ENCODE measurements around the gene C19orf12.
A peak's percentile ranks its signal among the peaks of the same experiment; 100 is the strongest.

Gene C19orf12

DNA sequence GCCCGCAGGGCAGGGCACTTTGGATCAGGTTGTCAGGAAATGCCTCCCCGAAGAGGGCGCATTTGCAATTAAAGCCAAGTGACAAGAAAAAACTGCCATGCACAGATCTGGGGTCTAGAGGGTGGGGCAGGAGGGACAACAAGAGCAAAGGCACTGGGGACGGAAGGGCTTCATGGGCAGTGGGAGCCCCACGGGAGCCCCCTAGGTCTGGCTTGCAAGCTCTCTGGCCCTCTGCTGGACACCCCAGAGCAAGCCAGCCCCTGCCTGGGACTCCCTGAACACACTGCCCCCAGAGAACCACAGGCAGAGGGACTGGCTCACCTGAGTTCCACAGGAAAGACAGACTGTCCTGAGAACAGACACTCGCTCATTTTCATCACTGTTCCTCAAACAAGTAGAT, 30.2 kb upstream of the C19orf12 start:
- H3K4me3 Mint-ChIP-seq, result no peak overlapping the region
- H3K36me3 Mint-ChIP-seq, result no peaks in the 10 kb centered on the region
- H3K27ac Mint-ChIP-seq, result no peak overlapping the region
- H3K4me1 Mint-ChIP-seq, result no peaks in the 10 kb centered on the region
- ATAC-seq (peak; percentile 44), DNase-seq (ENCODE audit: low spot score in 2 of 2) (no peak)
- H3K9me3 Mint-ChIP-seq, result no peaks in the 10 kb centered on the region

DNA sequence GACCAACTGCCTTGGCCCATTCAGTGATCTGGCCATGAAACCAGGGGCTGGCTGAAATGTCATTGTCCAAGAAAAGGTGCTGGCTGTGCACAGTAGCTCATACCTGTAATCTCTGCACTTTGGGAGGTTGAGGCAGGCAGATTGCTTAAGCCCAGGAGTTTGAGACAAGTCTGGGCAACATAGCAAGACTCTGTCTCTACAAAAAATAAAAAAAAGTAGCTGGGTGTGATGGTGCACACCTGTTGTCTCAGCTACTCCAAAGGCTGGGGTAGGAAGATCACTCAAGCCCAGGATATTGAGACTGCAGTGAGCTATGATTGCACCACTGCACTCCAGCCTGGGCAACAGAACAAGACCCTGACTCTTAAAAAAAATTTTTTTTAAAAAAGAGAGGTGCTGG, 28.6 kb upstream of the C19orf12 start:
- Mint-ChIP-seq H3K36me3 (no peaks in the 10 kb centered on the region), H3K4me3 (no peak overlapping the region), H3K27ac (no peak overlapping the region), H3K9me3 (no peaks in the 10 kb centered on the region), H3K4me1 (no peaks in the 10 kb centered on the region)
- ATAC-seq (no peak), DNase-seq (ENCODE audit: low spot score in 2 of 2) (no peak)

DNA sequence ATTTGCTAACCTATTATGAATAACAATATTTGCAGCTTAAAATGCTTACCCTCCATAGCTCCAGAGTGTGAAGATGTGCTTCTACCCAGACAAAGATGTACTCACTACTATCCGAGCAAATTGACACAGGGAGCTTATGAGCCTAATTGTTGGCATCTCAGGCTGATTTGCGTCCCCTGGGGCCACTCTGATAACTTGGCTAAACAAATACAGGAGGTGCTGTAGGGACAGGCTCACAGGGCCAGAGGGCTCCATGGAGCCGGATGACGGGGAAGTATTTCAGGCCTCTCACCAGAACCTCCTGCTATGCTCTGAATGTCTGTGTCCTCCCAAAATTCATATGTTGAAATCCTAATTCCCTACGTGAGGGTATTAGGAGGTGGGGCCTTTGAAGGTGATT, 26.7 kb upstream of the C19orf12 start:
- Mint-ChIP-seq H3K4me1 (no peaks in the 10 kb centered on the region), H3K4me3 (no peak overlapping the region), H3K36me3 (no peaks in the 10 kb centered on the region), H3K9me3 (no peaks in the 10 kb centered on the region), H3K27ac (no peak overlapping the region)
- ATAC-seq (no peak), DNase-seq (ENCODE audit: low spot score in 2 of 2) (no peak)

DNA sequence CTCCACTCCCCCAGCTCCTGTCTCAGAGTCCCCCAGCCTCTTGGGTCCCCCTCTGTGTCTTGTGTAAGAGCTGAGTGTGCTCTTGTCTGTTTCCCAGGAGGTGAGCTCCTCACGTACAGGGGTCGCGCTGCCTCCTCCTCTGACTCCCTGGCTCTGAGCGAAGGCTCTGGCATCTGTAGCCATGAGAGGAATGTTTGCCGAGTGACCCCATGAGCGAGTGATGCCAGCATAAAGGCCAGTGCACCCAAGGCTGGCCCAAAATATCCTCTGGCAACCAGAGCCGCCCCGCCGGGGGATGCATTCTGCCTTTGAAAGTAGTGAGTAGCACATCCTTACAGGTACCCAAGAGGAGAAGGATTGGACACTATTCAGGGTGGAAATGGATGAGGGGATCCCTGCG, 26.2 kb upstream of the C19orf12 start:
- no peaks in the 10 kb centered on the region for H3K9me3 Mint-ChIP-seq
- H3K4me1 Mint-ChIP-seq, result no peaks in the 10 kb centered on the region
- H3K36me3 Mint-ChIP-seq, result no peaks in the 10 kb centered on the region
- DNase-seq (ENCODE audit: low spot score in 2 of 2), result no peak
- no peak for ATAC-seq
- no peak overlapping the region for H3K27ac Mint-ChIP-seq
- no peak overlapping the region for H3K4me3 Mint-ChIP-seq

DNA sequence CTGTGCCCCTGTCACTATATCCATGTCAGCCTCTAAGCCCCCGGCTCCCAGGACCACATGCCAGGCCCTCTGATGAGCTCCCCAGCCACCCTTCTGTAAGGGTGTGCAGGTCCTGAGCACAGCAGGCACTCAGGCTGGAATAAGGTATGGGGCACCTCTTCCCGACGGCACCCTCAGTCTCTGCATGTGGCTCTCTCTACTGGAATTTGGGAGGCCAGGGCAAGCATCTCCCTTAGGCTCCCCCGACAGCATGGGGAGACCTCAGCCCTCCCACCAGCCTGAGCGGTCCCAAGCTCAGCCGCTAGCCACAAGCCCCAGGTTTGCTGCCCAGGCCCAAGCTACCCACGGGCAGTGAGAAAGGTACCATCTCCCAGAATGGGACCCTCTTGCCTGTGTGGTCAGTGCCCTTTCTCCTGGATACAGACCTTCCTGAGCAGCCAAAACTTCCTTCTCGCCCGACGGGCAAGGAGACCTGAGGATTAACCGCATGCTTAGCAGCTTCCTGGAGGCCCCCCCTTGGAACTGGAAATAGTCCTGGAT, 22.5 kb upstream of the C19orf12 start:
- no peak for ATAC-seq
- Mint-ChIP-seq H3K36me3 (no peaks in the 10 kb centered on the region), H3K27ac (no peak overlapping the region), H3K4me3 (no peak overlapping the region), H3K4me1 (no peaks in the 10 kb centered on the region), H3K9me3 (no peaks in the 10 kb centered on the region)
- DNase-seq (ENCODE audit: low spot score in 2 of 2), result no peak

DNA sequence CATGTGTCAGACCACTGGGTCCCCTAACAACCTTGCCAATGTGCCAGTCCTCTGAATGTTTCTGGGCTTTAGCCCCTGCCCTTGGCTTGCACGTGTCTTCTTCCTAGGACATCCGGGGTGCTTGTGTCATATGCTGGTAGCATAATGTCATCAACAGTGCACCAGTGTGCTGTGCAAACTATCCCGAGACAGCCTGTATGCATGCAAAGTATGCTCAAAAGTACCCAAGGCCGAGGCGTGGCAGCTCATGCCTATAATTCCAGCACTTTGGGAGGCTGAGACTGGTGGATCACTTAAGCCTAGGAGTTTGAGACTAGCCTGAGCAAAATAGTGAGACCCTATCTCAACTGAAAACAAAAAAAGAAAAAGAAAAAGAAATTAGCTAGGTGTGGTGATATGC, 20.8 kb upstream of the C19orf12 start:
- no peaks in the 10 kb centered on the region for H3K4me1 Mint-ChIP-seq
- H3K36me3 Mint-ChIP-seq, result no peaks in the 10 kb centered on the region
- H3K27ac Mint-ChIP-seq, result no peak overlapping the region
- H3K9me3 Mint-ChIP-seq, result no peaks in the 10 kb centered on the region
- ATAC-seq, result no peak
- DNase-seq (ENCODE audit: low spot score in 2 of 2), result no peak
- H3K4me3 Mint-ChIP-seq, result no peak overlapping the region

DNA sequence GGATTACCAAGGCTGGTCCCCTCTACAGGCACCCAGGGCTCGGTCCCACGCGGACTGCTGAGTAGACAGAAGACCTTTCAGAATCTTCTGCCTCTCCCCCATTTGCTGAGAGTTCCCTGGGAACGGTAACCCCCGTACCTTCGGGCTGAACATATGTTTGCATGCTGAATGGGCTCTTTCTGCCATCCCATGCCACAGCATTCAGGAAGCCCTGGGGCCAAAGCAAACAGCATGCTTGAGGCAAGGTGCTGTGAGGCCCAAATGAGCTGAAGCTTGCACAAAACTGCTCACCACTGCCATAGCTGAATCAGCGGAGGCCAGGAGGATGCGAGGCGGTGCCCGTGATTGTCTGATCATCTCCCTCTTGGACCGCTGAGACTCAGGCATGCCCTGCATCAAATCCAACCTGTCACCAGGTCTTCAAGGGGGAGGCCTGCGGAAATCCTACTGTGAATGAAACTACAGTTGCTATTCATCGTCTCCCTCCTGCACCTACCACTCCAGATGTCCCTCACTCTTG, 16.3 kb upstream of the C19orf12 start:
- DNase-seq (ENCODE audit: low spot score in 2 of 2), result no peak
- H3K36me3 Mint-ChIP-seq, result no peaks in the 10 kb centered on the region
- no peaks in the 10 kb centered on the region for H3K4me1 Mint-ChIP-seq
- H3K9me3 Mint-ChIP-seq, result no peaks in the 10 kb centered on the region
- no peak overlapping the region for H3K27ac Mint-ChIP-seq
- no peak overlapping the region for H3K4me3 Mint-ChIP-seq
- ATAC-seq, result no peak

DNA sequence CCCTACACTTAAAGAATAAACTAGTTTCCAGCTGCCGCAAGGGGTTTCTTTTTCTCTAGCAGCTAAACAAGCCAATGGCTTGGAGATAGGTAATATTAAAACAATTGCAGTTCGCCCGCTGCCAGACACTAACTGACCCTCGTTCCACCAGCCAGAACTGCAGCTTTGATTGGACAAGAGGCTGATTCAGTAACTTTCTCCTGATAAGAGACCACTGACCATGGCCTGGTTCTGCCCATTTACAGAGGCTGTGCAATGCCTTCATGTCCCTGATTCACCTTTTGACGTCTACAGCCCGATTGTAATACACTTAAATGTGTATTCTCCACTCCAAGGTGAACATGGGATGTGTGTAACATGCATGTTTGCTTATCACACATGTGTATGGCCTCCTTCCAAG, 12.8 kb upstream of the C19orf12 start:
- no peak for ATAC-seq
- no peak overlapping the region for H3K4me3 Mint-ChIP-seq
- H3K4me1 Mint-ChIP-seq, result peaks cover 6% of the 10 kb centered on the region
- no peak for DNase-seq (ENCODE audit: low spot score in 2 of 2)
- no peak overlapping the region for H3K27ac Mint-ChIP-seq
- H3K36me3 Mint-ChIP-seq, result no peaks in the 10 kb centered on the region
- no peaks in the 10 kb centered on the region for H3K9me3 Mint-ChIP-seq

DNA sequence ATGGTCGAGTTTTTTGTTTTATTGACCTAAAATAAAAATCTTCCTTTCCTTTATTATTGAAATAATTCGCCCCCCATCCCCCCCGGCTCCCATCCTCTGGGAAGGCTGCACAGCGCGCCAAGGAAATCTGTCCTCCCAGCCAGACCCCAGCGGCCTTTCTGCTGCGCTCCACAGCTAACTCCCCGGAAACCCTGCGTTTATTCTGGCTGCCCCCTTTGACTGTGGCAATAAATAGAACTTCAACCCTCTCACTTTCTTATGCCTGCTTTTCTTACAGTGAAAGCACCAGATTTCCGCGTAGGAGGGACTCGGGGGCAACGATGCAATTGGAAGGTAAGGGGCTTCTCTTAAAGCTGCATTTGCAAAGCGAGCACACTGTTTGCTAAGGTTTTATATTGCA, 9.7 kb upstream of the C19orf12 start:
- no peak overlapping the region for H3K27ac Mint-ChIP-seq
- no peaks in the 10 kb centered on the region for H3K36me3 Mint-ChIP-seq
- DNase-seq (ENCODE audit: low spot score in 2 of 2), result no peak
- H3K9me3 Mint-ChIP-seq, result no peaks in the 10 kb centered on the region
- peaks cover 6% of the 10 kb centered on the region for H3K4me1 Mint-ChIP-seq
- H3K4me3 Mint-ChIP-seq, result peak overlapping the region; percentile 29
- no peak for ATAC-seq

DNA sequence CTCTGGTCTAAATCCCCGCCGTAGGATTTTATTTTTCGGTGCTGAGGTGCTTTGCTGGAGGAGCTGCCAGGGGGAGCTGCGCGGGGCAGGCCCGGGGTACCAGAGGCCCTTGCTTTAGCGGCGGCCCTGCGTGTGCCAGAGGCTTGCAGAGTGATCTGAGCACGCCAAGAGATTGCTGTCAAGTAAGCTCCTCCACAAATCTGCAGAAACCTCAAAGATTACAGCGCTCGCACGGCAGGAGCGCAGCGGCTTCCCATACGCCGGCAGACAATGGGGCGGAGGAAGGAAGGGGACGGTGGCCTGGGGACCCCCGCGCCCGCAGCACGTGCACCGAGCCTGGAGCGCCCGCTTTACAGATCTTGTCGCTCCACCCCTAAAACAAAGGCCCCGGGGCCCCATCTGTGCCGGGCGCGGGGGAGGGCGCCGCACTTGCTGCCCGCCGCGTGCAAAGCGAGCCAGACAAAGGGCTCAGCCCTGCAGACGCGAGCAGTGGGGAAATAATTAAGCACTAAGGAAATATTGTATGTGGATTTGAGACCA, 9.1 kb upstream of the C19orf12 start:
- H3K4me3 Mint-ChIP-seq, result peak overlapping the region; percentile 29
- no peaks in the 10 kb centered on the region for H3K9me3 Mint-ChIP-seq
- ATAC-seq (peak; percentile 57), DNase-seq (ENCODE audit: low spot score in 2 of 2) (no peak)
- H3K36me3 Mint-ChIP-seq, result no peaks in the 10 kb centered on the region
- no peak overlapping the region for H3K27ac Mint-ChIP-seq
- peaks cover 6% of the 10 kb centered on the region for H3K4me1 Mint-ChIP-seq

DNA sequence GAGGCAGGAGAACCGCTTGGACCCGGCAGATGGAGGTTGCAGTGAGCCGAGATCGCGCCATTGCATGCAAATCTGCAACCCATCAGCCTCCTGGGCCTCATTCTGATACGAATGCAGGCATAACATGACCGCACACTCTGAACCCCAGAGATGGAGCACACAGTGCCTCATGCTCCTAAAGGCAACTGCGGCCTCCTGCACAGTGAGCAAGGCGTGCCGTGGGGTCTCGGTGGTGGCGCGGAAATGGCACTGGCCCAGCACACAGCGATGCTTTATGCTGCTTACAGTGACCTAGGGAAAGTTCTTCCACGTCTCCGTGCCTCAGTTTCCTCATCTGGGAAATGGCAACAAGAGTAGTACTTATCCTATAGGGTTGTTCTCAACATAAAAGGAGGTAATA, 2.0 kb upstream of the C19orf12 start:
- DNase-seq (ENCODE audit: low spot score in 2 of 2) (no peak), ATAC-seq (no peak)

DNA sequence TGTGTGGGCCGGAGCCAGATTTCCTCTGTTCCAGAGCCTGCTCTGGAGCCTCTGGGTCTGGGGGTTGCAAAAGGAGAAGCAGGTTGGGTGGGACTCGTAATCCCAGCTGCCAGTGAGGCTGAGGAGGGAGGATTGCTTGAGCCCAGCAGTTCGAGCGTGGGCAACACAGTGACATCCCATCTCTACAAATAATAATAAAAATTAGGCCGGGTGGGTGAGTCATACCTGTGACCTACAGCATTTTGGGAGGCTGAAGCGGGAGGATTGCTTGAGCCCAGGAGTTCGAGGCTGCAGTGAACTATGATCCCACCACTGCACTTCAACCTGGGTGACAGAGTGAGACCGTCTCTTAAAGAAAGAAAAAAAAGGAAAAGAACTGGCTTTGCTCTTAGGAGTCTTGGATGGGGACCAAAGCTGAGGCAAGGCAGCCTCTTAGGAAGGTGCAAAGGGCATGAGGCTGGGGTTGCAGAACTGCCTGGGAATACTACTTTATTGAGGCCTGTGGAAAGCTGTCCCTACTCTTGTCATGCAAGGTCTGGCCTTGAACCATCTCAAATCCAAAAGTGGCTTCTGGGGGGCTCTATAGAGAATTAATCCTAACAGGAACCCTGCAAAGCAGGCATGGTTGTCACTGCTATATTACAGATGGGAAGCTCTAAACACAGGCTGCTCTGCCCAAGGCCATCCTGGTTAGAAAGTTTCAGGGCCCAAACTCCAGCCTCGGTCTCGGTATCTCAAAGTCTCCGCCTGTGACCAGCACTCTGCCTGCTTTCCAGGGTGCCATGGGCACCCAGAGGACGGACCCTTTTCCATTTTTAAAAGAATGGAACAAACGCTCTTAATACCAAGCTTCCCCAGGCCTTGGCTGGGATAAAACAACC, 880 bp upstream of the C19orf12 start:
- Mint-ChIP-seq H3K9me3 (no peaks in the 10 kb centered on the region), H3K4me3 (peak overlapping the region; percentile 83), H3K4me1 (peaks cover 53% of the 10 kb centered on the region), H3K36me3 (peaks cover 19% of the 10 kb centered on the region), H3K27ac (peak overlapping the region; percentile 95)
- DNase-seq (ENCODE audit: low spot score in 2 of 2) (peak in 1 of 2 donors; percentile 57), ATAC-seq (peak; percentile 3)

More for the DNA sequence above, 2.0 kb upstream of the C19orf12 start:
- no peaks in the 10 kb centered on the region for H3K9me3 Mint-ChIP-seq
- H3K36me3 Mint-ChIP-seq, result peaks cover 18% of the 10 kb centered on the region
- peaks cover 44% of the 10 kb centered on the region for H3K4me1 Mint-ChIP-seq
- H3K27ac Mint-ChIP-seq, result no peak overlapping the region
- no peak overlapping the region for H3K4me3 Mint-ChIP-seq

DNA sequence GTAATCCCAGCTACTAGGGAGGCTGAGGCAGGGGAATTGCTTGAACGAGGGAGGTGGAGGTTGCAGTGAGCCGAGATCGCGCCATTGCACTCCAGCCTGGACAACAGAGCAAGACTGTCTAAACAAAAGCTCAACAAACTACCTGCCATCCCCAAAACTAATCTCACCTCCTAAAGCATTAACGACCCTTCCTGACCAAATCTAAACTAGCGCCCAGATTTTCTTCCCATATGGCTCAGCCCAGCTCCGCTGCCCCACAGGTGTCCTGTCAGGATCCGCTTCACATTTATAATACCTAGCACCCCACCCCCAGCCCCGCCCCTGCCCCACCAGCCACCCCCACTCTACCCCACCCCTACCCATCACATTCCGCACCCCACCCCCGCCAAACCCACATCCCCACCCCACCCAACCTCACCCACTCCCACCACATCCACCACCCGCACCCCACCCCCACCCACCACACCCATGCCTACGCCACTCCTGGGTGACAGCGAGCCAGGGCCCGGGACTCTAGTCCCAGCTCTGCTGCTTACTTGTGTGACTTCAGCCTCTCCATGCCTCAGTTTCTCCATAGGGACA, 599 bp downstream of the C19orf12 start:
- Mint-ChIP-seq H3K4me1 (peaks cover 63% of the 10 kb centered on the region), H3K4me3 (peak overlapping the region; percentile 83), H3K9me3 (no peaks in the 10 kb centered on the region), H3K36me3 (peaks cover 34% of the 10 kb centered on the region), H3K27ac (peak overlapping the region; percentile 95)
- ATAC-seq (peak; percentile 52), DNase-seq (ENCODE audit: low spot score in 2 of 2) (peak in 1 of 2 donors; percentile 59)

DNA sequence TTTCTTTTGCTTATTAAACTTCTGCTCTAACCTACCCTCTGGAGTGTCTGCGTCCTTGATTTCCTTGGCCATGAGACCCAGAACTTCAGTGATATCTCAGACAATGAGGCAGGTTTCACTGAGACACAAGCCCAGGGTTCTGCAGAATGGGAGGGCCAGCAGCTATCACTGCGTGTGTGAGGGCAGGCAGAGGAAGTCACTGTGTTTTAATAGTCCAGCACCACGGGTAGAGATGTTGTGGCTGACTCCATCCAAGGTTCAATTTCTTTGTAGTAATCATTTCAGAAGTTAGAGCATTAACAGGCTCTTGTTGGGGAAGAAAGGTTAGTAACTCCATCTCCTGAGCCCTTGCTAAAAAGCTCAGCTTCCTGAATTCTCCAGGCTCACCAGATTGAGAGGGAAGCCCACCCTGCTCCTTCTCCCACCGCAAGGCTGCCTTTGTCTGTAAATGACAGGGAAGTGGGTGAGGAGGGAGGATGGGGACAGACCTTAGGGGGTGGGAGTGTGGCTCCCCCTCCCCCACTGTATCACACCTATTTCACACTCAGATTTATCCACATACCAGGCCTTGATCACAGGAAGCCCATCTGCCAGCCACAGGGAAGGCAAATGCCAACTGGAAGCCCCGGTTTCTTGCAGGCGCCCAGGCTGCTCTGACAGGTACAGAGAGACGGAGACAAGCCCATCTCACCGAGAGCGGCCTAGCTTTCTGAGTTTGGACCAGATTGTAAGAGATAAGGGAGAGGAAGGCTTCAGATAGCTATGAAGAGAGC, 2.1 kb downstream of the C19orf12 start:
- H3K4me1 Mint-ChIP-seq, result peaks cover 72% of the 10 kb centered on the region
- no peak for DNase-seq (ENCODE audit: low spot score in 2 of 2)
- H3K27ac Mint-ChIP-seq, result peak overlapping the region; percentile 95
- ATAC-seq, result peak; percentile 9
- peaks cover 40% of the 10 kb centered on the region for H3K36me3 Mint-ChIP-seq
- peak overlapping the region; percentile 83 for H3K4me3 Mint-ChIP-seq
- H3K9me3 Mint-ChIP-seq, result no peaks in the 10 kb centered on the region

DNA sequence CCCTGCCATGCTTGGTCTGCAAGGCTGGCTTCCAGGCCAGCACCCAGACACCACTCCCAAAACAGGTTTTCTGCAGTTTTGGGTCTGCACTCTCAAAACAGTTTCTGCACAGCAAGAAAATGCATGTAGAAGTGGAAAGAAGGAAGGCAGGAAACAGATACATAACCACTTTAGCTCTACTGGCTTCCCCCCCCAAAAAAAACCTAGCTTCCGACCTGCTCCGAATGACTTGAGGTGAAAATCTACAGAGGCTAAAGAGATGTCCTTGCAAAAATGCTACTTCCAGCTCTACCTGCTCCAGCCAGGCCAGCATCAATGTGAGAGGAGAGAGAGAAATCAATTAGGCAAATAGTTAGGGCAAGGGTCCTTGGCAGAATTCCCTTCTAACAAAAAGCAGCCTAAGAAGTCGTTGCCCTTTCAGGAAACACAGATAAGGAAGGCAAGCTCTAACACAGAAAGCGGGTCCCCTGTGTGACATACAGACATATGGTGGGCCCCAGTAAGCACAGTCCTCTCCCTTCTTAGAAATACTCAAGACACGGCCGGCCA, 3.4 kb downstream of the C19orf12 start:
- H3K27ac Mint-ChIP-seq, result peak overlapping the region; percentile 95

More for the DNA sequence above, 3.4 kb downstream of the C19orf12 start:
- H3K4me3 Mint-ChIP-seq, result peak overlapping the region; percentile 83
- DNase-seq (ENCODE audit: low spot score in 2 of 2) (no peak), ATAC-seq (no peak)
- H3K9me3 Mint-ChIP-seq, result no peaks in the 10 kb centered on the region
- peaks cover 52% of the 10 kb centered on the region for H3K36me3 Mint-ChIP-seq
- H3K4me1 Mint-ChIP-seq, result peaks cover 69% of the 10 kb centered on the region
